ENCODE data around the gene HBB. TPM values are rescaled to one million over a fixed set of nuclear protein-coding genes. Genes with fewer than 3 reads are reported as not detected.

HBB gene
- total RNA-seq, 1 donor from 2014 or later, result 1,146 TPM

- Histone ChIP-seq H3K4me1 (no peaks in the 10 kb centered on the region), H3K4me3 (no peak overlapping the region), H3K36me3 (no peaks in the 10 kb centered on the region), H3K27ac (no peak overlapping the region), H3K27me3 (no peaks in the 10 kb centered on the region), H3K9me3 (no peaks in the 10 kb centered on the region)
- intact Hi-C loops (cut with DNase I), result no loop called here
- no peak for DNase-seq (ENCODE audit: low spot score in 2 of 2)
- TF ChIP-seq CTCF (IDR thresholded peaks at IDR 0.05), result no peak
Measured at GRCh38 chr11:5196731-5197130, 30.1 kb downstream of the HBB start.

GRCh38 chr11:5196067-5196466 lies 30.8 kb downstream of the HBB start:
- Histone ChIP-seq H3K4me1 (no peaks in the 10 kb centered on the region), H3K9me3 (no peaks in the 10 kb centered on the region), H3K36me3 (no peaks in the 10 kb centered on the region), H3K4me3 (no peak overlapping the region), H3K27me3 (no peaks in the 10 kb centered on the region), H3K27ac (no peak overlapping the region)
- DNase-seq (ENCODE audit: low spot score in 2 of 2), result no peak
- intact Hi-C loops (cut with DNase I), result no loop called here
- no peak for TF ChIP-seq CTCF (IDR thresholded peaks at IDR 0.05)

- no peak overlapping the region for H3K27ac ChIP-seq
- intact Hi-C loops (cut with DNase I), result no loop called here
- H3K36me3 ChIP-seq, result no peaks in the 10 kb centered on the region
- TF ChIP-seq CTCF (IDR thresholded peaks at IDR 0.05), result no peak
- H3K9me3 ChIP-seq, result no peaks in the 10 kb centered on the region
- DNase-seq (ENCODE audit: low spot score in 2 of 2), result no peak
- no peaks in the 10 kb centered on the region for H3K4me1 ChIP-seq
- H3K4me3 ChIP-seq, result no peak overlapping the region
- no peaks in the 10 kb centered on the region for H3K27me3 ChIP-seq
Measured at GRCh38 chr11:5192738-5193137, 34.1 kb downstream of the HBB start.

GRCh38 chr11:5188201-5188600 lies 38.7 kb downstream of the HBB start:
- H3K27me3 ChIP-seq, result no peaks in the 10 kb centered on the region
- H3K4me1 ChIP-seq, result no peaks in the 10 kb centered on the region
- no peaks in the 10 kb centered on the region for H3K36me3 ChIP-seq
- no peak overlapping the region for H3K4me3 ChIP-seq
- no peak for TF ChIP-seq CTCF (IDR thresholded peaks at IDR 0.05)
- DNase-seq (ENCODE audit: low spot score in 2 of 2), result no peak
- intact Hi-C loops (cut with DNase I), result no loop called here
- H3K9me3 ChIP-seq, result no peaks in the 10 kb centered on the region
- H3K27ac ChIP-seq, result no peak overlapping the region

GRCh38 chr11:5178046-5178837 lies 48.6 kb downstream of the HBB start:
- Histone ChIP-seq H3K36me3 (no peaks in the 10 kb centered on the region), H3K4me3 (no peak overlapping the region), H3K4me1 (no peaks in the 10 kb centered on the region), H3K27ac (no peak overlapping the region), H3K27me3 (no peaks in the 10 kb centered on the region), H3K9me3 (no peaks in the 10 kb centered on the region)
- no peak for DNase-seq (ENCODE audit: low spot score in 2 of 2)
- intact Hi-C loops (cut with DNase I), result no loop called here
- no peak for TF ChIP-seq CTCF (IDR thresholded peaks at IDR 0.05)

Other genes starting within 250 kb of the HBB start
- gene OR51L1, start 232.2 kb downstream of the HBB start, total RNA-seq, result not detected
- not detected for gene OR52J3, start 180.5 kb downstream of the HBB start, total RNA-seq
- gene OR52E2, start 167.4 kb downstream of the HBB start, total RNA-seq, result not detected
- not detected for gene OR52E1, start 157.5 kb downstream of the HBB start, total RNA-seq
- gene OR52A5, start 88.7 kb downstream of the HBB start, total RNA-seq, result not detected
- not detected for gene OR52A1, start 72.3 kb downstream of the HBB start, total RNA-seq
- gene OR51V1, start 26.4 kb downstream of the HBB start, total RNA-seq, result not detected
- not detected for gene HBD, start 7.4 kb upstream of the HBB start, total RNA-seq
- not detected for gene HBG1, start 22.8 kb upstream of the HBB start, total RNA-seq
- gene HBG2, start 27.7 kb upstream of the HBB start, total RNA-seq, result not detected
- not detected for gene HBE1, start 42.9 kb upstream of the HBB start, total RNA-seq
- not detected for gene OR51B4, start 74.9 kb upstream of the HBB start, total RNA-seq
- not detected for gene OR51B2, start 97.2 kb upstream of the HBB start, total RNA-seq
- gene OR51B5, start 116.5 kb upstream of the HBB start, total RNA-seq, result not detected
- not detected for gene OR51B6, start 124.4 kb upstream of the HBB start, total RNA-seq
- not detected for gene OR51M1, start 156.7 kb upstream of the HBB start, total RNA-seq
- not detected for gene OR51Q1, start 195.0 kb upstream of the HBB start, total RNA-seq
- gene OR51I1, start 214.4 kb upstream of the HBB start, total RNA-seq, result not detected
- gene OR51I2, start 222.3 kb upstream of the HBB start, total RNA-seq, result not detected

Measured in ascending aorta (tissue), 2 donors.